Pancreas (tissue), 10 donors: ENCODE data around the gene AATF. TPM values are rescaled to one million over a fixed set of nuclear protein-coding genes. Genes with fewer than 3 reads are reported as not detected.

ENCODE experiments used
- ATAC-seq, 4 donors: fragments of 200-7000 bp; cut with Tn5 transposase; one replicate each; pipeline versions ENCODE4 v1.8.0 to v1.9.1; 2020; ENCODE audit warnings: mild to moderate bottlenecking in 4 of 4, moderate library complexity in 4 of 4
- DNase-seq, 6 donors: peaks; one replicate each; pipeline ENCODE4 v3.0.0-alpha.2; 2020
- FAIRE-seq: peaks from 2 replicates; lab custom pipeline; 2012; peaks lifted over from hg19 to GRCh38; lab: Jason Lieb, UNC
- H3K27ac ChIP-seq, 4 donors: fragments of 200-600 bp; sonication (generic); 1 replicate in 3 of 4; 2 replicates in 1 of 4; pipeline versions ENCODE4 v1.5.0 to v1.8.0; 2020
- H3K27me3 ChIP-seq, 4 donors: fragments of 200-600 bp; one replicate each; pipeline ENCODE4 v1.8.0; 2021
- H3K36me3 ChIP-seq, 3 donors: fragments of 200-600 bp; sonication (generic) in 1 of 3; one replicate each; pipeline versions ENCODE4 v1.5.0 to v1.8.0; 2020 to 2021
- H3K4me1 ChIP-seq, 3 donors: fragments of 200-600 bp; one replicate each; pipeline ENCODE4 v1.8.0; 2021
- H3K4me3 ChIP-seq, 4 donors: fragments of 200-600 bp; sonication (generic) in 2 of 4; one replicate each; pipeline versions ENCODE4 v1.5.0 to v1.8.0; 2020 to 2021
- H3K9me3 ChIP-seq, 4 donors: fragments of 200-600 bp; one replicate each; pipeline ENCODE4 v1.8.0; 2021
- CTCF ChIP-seq, 4 donors: fragments of 200-600 bp; sonication (generic) in 3 of 4; IDR thresholded peaks; one replicate each; pipeline versions ENCODE4 v1.5.0 to v1.8.0; 2021; ENCODE audit warnings: antibody characterized with exemption in 4 of 4
- WGBS, 2 donors: extraction: QIAGEN DNeasy Blood & Tissue Kit; methylation state at CpG; one replicate each; pipeline ENCODE4 v1.1.7; 2013; 5-methylcytosine and 5-hydroxymethylcytosine counted together
- intact Hi-C, 3 donors: fragments of 100-400 bp; cut with DNase I; formaldehyde crosslinking; loops; one replicate each; pipeline versions ENCODE4 v1.11.1 to v1.14.2; 2022
- microRNA-seq, 2 donors: library from miRNA; unstranded; fragments of <30 nt; microRNA quantifications; one replicate each; pipeline versions ENCODE4 to v1.1.0, GENCODE V29; 2019 to 2020
- polyA plus RNA-seq, 2 donors: library from polyadenylated mRNA; stranded (reverse); fragments of 200-250 nt; gene quantifications; one replicate each; pipeline ENCODE4 v1.2.3, GENCODE V29; 2013
- total RNA-seq, 6 donors: library from RNA; stranded (reverse); fragmentation: NEBNext Ultra II Directional in 4 of 6; extraction: Animal tissue kit (Norgen Biotek cat#: 25700) in 4 of 6; gene quantifications; one replicate each; pipeline versions ENCODE4 v1.2.1 to v1.2.4, GENCODE V29; 2021 to 2023
- donor health status: healthy with polysubstance abuse.
- donor health status: DM: no; HTN: no; CAD: no; lungs with moderate emphysema.
- donor health status: DM: no; HTN: no; CAD: no.
- donor health status: control.
- donor health status: control.
- donor health status: Bipolar disorder and iron deficiency.
- donor health status: DM: yes; HTN: yes; CAD: no.
- donor health status: DM: no; HTN: no; CAD: no.
- donor health status: DM: no; HTN: no; CAD: no.
- donor health status: DM: yes; HTN: yes; CAD: no.

Gene AATF
- total and polyA plus RNA-seq, 8 donors = 20.1 to 38.4 (median 28.5) TPM

GRCh38 chr17:37103231-37103630 lies 154.5 kb downstream of the AATF start:
- H3K27me3 ChIP-seq = no peaks in the 10 kb centered on the region
- no peak for ATAC-seq
- intact Hi-C loops = no loop called here
- no peak overlapping the region for H3K4me3 ChIP-seq
- H3K9me3 ChIP-seq = no peaks in the 10 kb centered on the region
- FAIRE-seq = no peak
- DNase-seq = no peak
- H3K4me1 ChIP-seq = no peaks in the 10 kb centered on the region
- no peak overlapping the region for H3K27ac ChIP-seq
- WGBS, 2 donors = 92% methylated on average over 4 of the region's 4 CpGs
- peaks cover 0 to 3% (median 0%) of the 10 kb centered on the region in 3 donors for H3K36me3 ChIP-seq
- TF ChIP-seq CTCF (IDR thresholded peaks at IDR 0.05) = no peak

GRCh38 chr17:37106049-37106448 lies 157.3 kb downstream of the AATF start:
- ATAC-seq = no peak
- Histone ChIP-seq H3K27ac (no peak overlapping the region), H3K36me3 (peaks cover 0 to 3% (median 0%) of the 10 kb centered on the region in 3 donors), H3K27me3 (no peaks in the 10 kb centered on the region), H3K4me1 (no peaks in the 10 kb centered on the region), H3K9me3 (no peaks in the 10 kb centered on the region), H3K4me3 (no peak overlapping the region)
- DNase-seq = no peak
- intact Hi-C loops = no loop called here
- no peak for FAIRE-seq
- WGBS, 2 donors = 79 to 88% methylated on average over 1 of the region's 1 CpG
- no peak for TF ChIP-seq CTCF (IDR thresholded peaks at IDR 0.05)

Small RNA genes lying within 50 kb of the gene (microRNA-seq; reads per million reads assigned to microRNA genes)
- gene MIR2909 = 0 reads per million in 2 donors

Other genes with a start within 250 kb of the AATF start
- gene LHX1, start 11.5 kb upstream of the AATF start, total RNA-seq = not detected
- under 1 TPM in 1 of 2 donors, not detected in 1; 0.05 TPM for gene LHX1, start 11.5 kb upstream of the AATF start, polyA plus RNA-seq